DND-41 (cell line): ENCODE data around the gene CHST1.

Experiments
- EZH2 ChIP-seq: IDR thresholded peaks from 3 replicates; pipeline ENCODE4 v1.6.1; 2012; ENCODE audit warnings: borderline replicate concordance, low read depth, mild to moderate bottlenecking, moderate library complexity, low read length, inconsistent platforms; ENCODE audit not compliant: severe bottlenecking
- TF ChIP-seq, protein P1 (sequence below): IDR thresholded peaks from 2 replicates; pipeline ENCODE4 v1.5.1; 2012; ENCODE audit warnings: borderline replicate concordance, low read length, moderate library complexity, mild to moderate bottlenecking; ENCODE audit not compliant: poor library complexity, severe bottlenecking; ENCODE audit errors: extremely low read depth

DNA sequence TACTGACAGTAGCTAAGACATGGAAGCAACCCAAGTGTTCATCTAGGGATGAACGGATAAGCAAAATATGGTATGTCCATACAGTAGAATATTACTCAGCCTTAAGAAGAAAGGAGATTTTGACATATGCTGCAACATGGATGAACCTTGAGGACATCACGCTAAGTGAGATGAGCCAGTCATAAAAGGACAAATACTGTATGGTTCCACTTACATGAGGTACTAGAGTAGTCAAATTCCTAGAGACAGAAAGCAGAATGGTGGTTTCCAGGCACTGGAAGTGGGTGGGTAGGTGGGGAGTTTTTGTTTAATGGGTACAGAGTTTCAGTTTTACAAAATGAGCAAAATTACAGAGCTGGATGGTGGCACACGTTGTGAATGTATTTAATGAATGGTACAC, 18.1 kb downstream of the CHST1 start:
- TF ChIP-seq, protein P1, sequence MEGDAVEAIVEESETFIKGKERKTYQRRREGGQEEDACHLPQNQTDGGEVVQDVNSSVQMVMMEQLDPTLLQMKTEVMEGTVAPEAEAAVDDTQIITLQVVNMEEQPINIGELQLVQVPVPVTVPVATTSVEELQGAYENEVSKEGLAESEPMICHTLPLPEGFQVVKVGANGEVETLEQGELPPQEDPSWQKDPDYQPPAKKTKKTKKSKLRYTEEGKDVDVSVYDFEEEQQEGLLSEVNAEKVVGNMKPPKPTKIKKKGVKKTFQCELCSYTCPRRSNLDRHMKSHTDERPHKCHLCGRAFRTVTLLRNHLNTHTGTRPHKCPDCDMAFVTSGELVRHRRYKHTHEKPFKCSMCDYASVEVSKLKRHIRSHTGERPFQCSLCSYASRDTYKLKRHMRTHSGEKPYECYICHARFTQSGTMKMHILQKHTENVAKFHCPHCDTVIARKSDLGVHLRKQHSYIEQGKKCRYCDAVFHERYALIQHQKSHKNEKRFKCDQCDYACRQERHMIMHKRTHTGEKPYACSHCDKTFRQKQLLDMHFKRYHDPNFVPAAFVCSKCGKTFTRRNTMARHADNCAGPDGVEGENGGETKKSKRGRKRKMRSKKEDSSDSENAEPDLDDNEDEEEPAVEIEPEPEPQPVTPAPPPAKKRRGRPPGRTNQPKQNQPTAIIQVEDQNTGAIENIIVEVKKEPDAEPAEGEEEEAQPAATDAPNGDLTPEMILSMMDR: no peak
- TF ChIP-seq EZH2: no peak
